GM12878 (cell line): ENCODE data around the gene LPCAT3. TPM values are rescaled to one million over a fixed set of nuclear protein-coding genes. Genes with fewer than 3 reads are reported as not detected.

ENCODE experiments used
- BCL3 ChIP-seq: IDR thresholded peaks from 2 replicates; pipeline ENCODE4 v1.6.1; 2011; ENCODE audit warnings: borderline replicate concordance, low read depth, mild to moderate bottlenecking, moderate library complexity, low read length; ENCODE audit not compliant: insufficient read depth, poor library complexity, severe bottlenecking
- EZH2 ChIP-seq: IDR thresholded peaks from 2 replicates; pipeline ENCODE4 v1.6.1; 2012; ENCODE audit warnings: low read depth, mild to moderate bottlenecking, control low read depth, inconsistent platforms, low read length, borderline replicate concordance; ENCODE audit not compliant: control insufficient read depth
- MLLT1 ChIP-seq: fragments of 450-650 bp; IDR thresholded peaks from 2 replicates; pipeline ENCODE4 v1.6.1; 2016; ENCODE audit warnings: mild to moderate bottlenecking
- MTA2 ChIP-seq: fragments of 450-650 bp; IDR thresholded peaks from 2 replicates; pipeline ENCODE4 v1.6.1; 2016; ENCODE audit warnings: low read depth, mild to moderate bottlenecking, moderate library complexity
- MYB ChIP-seq: fragments of 150-350 bp; IDR thresholded peaks from 2 replicates; pipeline ENCODE4 v1.6.1; 2014; ENCODE audit warnings: mild to moderate bottlenecking, low read depth, low read length, borderline replicate concordance
- ZBTB4 ChIP-seq: fragments of 450-650 bp; formaldehyde crosslinking; IDR thresholded peaks from 2 replicates; pipeline ENCODE4 v1.4.0; 2022; ENCODE audit warnings: mild to moderate bottlenecking, moderate library complexity
- polyA plus RNA-seq, 11 experiments: library from polyadenylated mRNA; depleted of rRNA in 4 of 11; unstranded in 6 of 11; stranded (reverse) in 5 of 11; fragments of >200 nt; fragmentation: Nextera tagmentation in 4 of 11; fragmentation: Illumina TruSeq in 1 of 11; extraction: Ambion mirVana in 4 of 11; extraction: Trizol in 1 of 11; gene quantifications; 1 replicate in 1 of 11; 2 replicates in 10 of 11; pipeline versions ENCODE4 v1.2.1 to v1.2.3, GENCODE V29; 2011 to 2016; ENCODE audit warnings: inconsistent platforms in 2 of 11, missing spikeins in 2 of 11, low read depth in 1 of 11
- total RNA-seq, 4 experiments: library from RNA; depleted of rRNA in 3 of 4; stranded (reverse); fragments of >200 nt in 3 of 4; fragmentation: Illumina TruSeq in 1 of 4; extraction: Trizol in 1 of 4; gene quantifications; 2 replicates each; pipeline versions ENCODE4 v1.2.1 to v1.2.3, GENCODE V29; 2013 to 2021

The LPCAT3 gene
- total and polyA plus RNA-seq, 10 of the 15 experiments (the other 5 are each of a cell fraction or from before 2014, with no cell fraction given): 2.6 to 48.3 (median 23.0) TPM

GRCh38 chr12:7023114-7023513 is 4.8 kb upstream of the LPCAT3 start (continued):
- TF ChIP-seq ZBTB4 (CRISPR knock-in tag): no peak
- TF ChIP-seq EZH2: no peak
- no peak for TF ChIP-seq MYB
- no peak for TF ChIP-seq MLLT1
- TF ChIP-seq MTA2: no peak
- TF ChIP-seq BCL3: no peak
